Heart left ventricle (tissue), 13 donors: ENCODE data around the gene CCDC92B.

Source experiments
- POLR2A ChIP-seq, 2 donors: fragments of 450-650 bp; IDR thresholded peaks; one replicate each; pipeline ENCODE4 v1.6.1; 2017; ENCODE audit warnings: antibody characterized with exemption in 2 of 2, mild to moderate bottlenecking in 2 of 2, moderate library complexity in 2 of 2
- TF ChIP-seq, protein P1 (sequence below), 12 donors: fragments of 200-600 bp; sonication (generic) in 4 of 12; IDR thresholded peaks; one replicate each; pipeline versions ENCODE4 v1.5.0 to v1.8.0; 2018 to 2022; ENCODE audit warnings: antibody characterized with exemption in 12 of 12, mild to moderate bottlenecking in 5 of 12
- donor health status: ischemic (EF 13 %, LVEDD 7.1; RV severe dilation, severe dysfunction).
- donor health status: DM: no; HTN: yes; CAD: no.
- donor health status: DM: no; HTN: no; CAD: no.
- donor health status: ischemic (EF 25% LVEDD 6.9; RV normal size, moderate dysfunction).
- donor health status: ischemic (EF 25% LVEDD 5.7; RV mildly dilated, moderate dysfunction).
- donor health status: ischemic (EF 35%, LVEDD 5.7; RV mildly dilated, moderate dysfunction).
- donor health status: nonischemic (EF 11% LVEDD 7.7; RV severe dilation, severe dysfunction).
- donor health status: DM: yes; HTN: yes; CAD: no.
- donor health status: PGD.
- donor health status: ischemic (EF 29% LVEDD 5.4; RV normal size, mild dysfunction).
- donor health status: nonischemic (EF 23%, LVEDD 6.1; RV moderate dilation, normal function).

DNA sequence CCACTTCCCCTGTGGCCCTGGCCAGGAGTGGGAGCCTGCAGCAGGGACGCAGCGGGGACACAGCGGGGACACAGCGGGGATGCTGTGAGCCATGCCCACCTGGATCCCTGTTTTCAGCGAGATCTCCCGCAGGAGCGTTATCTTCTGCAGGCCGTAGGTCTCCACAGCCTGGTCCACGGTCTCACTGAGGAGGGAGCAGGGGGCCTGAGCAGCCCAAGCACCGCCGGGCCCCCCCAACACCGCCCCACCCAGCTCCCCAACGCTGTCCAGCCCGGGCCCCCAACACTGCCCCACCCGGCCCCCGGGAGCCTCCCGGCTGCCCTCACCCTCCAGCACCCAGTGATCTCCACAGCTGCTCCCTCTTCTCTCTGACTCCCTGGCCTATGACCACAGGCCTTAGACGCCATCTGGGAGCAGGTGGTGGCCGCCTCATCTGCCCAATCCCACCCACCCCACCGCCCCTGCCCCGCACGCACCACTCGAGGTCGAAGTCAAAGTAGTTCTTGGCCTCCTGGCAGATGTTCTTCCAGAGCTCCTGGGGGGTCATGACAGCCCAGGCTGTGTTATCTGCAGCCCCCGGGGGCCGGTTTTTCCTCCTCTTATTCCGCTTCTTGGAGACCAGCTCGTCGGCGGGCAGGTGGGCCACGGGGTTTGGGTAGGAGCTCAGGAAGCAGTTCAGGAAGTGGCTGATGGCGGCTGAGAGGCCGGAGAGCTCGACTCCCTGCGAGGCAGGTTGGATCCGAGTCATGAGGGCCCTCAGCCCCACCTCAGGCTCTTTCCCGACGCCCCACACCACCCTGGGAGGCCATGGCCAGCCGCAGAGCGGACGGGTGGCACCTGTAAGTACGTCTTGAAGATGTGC is 54.8 kb downstream of the CCDC92B start:
- TF ChIP-seq, protein P1, sequence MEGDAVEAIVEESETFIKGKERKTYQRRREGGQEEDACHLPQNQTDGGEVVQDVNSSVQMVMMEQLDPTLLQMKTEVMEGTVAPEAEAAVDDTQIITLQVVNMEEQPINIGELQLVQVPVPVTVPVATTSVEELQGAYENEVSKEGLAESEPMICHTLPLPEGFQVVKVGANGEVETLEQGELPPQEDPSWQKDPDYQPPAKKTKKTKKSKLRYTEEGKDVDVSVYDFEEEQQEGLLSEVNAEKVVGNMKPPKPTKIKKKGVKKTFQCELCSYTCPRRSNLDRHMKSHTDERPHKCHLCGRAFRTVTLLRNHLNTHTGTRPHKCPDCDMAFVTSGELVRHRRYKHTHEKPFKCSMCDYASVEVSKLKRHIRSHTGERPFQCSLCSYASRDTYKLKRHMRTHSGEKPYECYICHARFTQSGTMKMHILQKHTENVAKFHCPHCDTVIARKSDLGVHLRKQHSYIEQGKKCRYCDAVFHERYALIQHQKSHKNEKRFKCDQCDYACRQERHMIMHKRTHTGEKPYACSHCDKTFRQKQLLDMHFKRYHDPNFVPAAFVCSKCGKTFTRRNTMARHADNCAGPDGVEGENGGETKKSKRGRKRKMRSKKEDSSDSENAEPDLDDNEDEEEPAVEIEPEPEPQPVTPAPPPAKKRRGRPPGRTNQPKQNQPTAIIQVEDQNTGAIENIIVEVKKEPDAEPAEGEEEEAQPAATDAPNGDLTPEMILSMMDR (IDR thresholded peaks at IDR 0.05), result no peak
- TF ChIP-seq POLR2A (IDR thresholded peaks at IDR 0.05), result no peak
